PFSK-1 (cell line): ENCODE measurements around the gene NSRP1.

Source experiments
- FOXP2 ChIP-seq: optimal IDR thresholded peaks from 2 replicates; pipeline ENCODE3; 2011; ENCODE audit warnings: borderline replicate concordance, control low read depth, inconsistent platforms; ENCODE audit not compliant: insufficient read depth; ENCODE audit errors: extremely low read length, extremely low read depth
- POLR2AphosphoS5 ChIP-seq: IDR thresholded peaks from 2 replicates; pipeline ENCODE4 v1.6.1; 2012; ENCODE audit warnings: low read depth, mild to moderate bottlenecking, control low read depth, low read length, moderate library complexity
- SIN3A ChIP-seq: IDR thresholded peaks from 2 replicates; pipeline ENCODE4 v1.6.1; 2012; ENCODE audit warnings: mild to moderate bottlenecking, low read length, moderate library complexity, borderline replicate concordance; ENCODE audit not compliant: insufficient read depth
- TAF1 ChIP-seq: IDR thresholded peaks from 2 replicates; pipeline ENCODE4 v1.6.1; 2012; ENCODE audit warnings: low read length, control low read depth, borderline replicate concordance; ENCODE audit not compliant: insufficient read depth
- TF ChIP-seq, protein P1 (sequence below), 2 experiments: IDR thresholded peaks; 2 replicates each; pipeline versions ENCODE4 v1.6.1 to v1.8.0; 2011 to 2012; ENCODE audit warnings: low read depth in 2 of 2, low read length in 2 of 2, control low read depth in 1 of 2, inconsistent platforms in 1 of 2, mild to moderate bottlenecking in 1 of 2, moderate library complexity in 1 of 2; ENCODE audit not compliant: insufficient read depth in 1 of 2

Gene NSRP1

DNA sequence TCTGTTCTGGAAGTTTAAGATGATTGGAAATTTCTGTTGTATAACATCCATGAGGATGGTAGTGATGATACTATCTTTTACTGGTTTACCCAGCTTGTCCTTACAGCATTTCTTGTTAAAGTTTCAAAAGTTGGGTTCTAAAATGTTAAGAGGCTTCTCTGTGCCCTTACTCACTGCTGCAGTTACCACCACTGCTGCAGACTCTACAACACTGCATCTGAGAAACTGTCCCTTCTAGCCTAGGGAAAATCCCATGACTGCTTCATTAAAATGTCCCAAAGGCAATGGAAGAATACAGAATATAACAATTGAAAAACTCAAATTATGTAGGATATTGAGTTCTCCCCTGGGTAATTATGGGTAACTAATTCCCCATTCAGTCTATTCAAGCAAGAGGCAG lies 3.8 kb upstream of the NSRP1 start:
- TF ChIP-seq TAF1 (no peak), POLR2AphosphoS5 (no peak), SIN3A (no peak), FOXP2 (no peak)
- TF ChIP-seq, protein P1, sequence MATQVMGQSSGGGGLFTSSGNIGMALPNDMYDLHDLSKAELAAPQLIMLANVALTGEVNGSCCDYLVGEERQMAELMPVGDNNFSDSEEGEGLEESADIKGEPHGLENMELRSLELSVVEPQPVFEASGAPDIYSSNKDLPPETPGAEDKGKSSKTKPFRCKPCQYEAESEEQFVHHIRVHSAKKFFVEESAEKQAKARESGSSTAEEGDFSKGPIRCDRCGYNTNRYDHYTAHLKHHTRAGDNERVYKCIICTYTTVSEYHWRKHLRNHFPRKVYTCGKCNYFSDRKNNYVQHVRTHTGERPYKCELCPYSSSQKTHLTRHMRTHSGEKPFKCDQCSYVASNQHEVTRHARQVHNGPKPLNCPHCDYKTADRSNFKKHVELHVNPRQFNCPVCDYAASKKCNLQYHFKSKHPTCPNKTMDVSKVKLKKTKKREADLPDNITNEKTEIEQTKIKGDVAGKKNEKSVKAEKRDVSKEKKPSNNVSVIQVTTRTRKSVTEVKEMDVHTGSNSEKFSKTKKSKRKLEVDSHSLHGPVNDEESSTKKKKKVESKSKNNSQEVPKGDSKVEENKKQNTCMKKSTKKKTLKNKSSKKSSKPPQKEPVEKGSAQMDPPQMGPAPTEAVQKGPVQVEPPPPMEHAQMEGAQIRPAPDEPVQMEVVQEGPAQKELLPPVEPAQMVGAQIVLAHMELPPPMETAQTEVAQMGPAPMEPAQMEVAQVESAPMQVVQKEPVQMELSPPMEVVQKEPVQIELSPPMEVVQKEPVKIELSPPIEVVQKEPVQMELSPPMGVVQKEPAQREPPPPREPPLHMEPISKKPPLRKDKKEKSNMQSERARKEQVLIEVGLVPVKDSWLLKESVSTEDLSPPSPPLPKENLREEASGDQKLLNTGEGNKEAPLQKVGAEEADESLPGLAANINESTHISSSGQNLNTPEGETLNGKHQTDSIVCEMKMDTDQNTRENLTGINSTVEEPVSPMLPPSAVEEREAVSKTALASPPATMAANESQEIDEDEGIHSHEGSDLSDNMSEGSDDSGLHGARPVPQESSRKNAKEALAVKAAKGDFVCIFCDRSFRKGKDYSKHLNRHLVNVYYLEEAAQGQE (IDR thresholded peaks at IDR 0.05; ENCODE audit: insufficient read depth in 1 of 2, low read depth in 2 of 2, low read length in 2 of 2), result no peak

DNA sequence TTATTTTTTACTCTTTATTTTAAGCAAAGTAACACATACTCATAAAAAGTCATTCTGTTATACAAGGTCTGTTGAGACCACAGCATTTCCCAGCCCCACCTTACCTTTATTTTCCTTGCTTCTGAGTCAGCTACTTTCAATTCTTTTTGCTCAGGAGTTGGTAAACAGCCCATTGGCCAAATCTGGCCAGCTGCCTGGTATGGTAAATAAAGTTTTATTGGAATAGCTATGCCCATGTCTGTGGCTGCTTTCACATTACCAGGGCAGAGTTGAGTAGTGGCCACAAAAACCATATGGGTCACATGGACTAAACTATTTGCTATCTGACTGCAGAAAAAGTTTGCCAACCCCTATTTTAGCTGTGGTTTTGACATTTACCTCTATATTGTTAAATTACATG lies 3.4 kb upstream of the NSRP1 start:
- TF ChIP-seq POLR2AphosphoS5, result no peak
- TF ChIP-seq, protein P1 (IDR thresholded peaks at IDR 0.05; ENCODE audit: insufficient read depth in 1 of 2, low read depth in 2 of 2, low read length in 2 of 2), result no peak
- TF ChIP-seq FOXP2, result no peak
- no peak for TF ChIP-seq SIN3A
- no peak for TF ChIP-seq TAF1

DNA sequence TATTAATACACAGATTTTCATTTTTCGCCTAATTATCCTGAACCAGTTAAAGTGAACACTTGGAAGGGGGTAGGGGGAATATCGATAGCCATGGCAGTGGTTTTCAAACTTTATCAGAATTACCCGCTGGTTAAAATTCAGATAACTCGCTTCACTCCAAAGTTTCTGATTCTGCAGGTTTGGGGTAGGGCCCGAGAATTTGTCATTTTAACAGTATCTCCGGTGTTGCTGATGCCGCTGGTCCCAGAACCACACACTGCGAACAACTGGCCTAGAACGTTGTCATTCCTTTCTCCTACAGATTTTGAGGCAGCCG lies 313 bp upstream of the NSRP1 start:
- no peak for TF ChIP-seq FOXP2
- TF ChIP-seq, protein P1 (IDR thresholded peaks at IDR 0.05; ENCODE audit: insufficient read depth in 1 of 2, low read depth in 2 of 2, low read length in 2 of 2), result no peak
- no peak for TF ChIP-seq TAF1
- no peak for TF ChIP-seq POLR2AphosphoS5
- no peak for TF ChIP-seq SIN3A

DNA sequence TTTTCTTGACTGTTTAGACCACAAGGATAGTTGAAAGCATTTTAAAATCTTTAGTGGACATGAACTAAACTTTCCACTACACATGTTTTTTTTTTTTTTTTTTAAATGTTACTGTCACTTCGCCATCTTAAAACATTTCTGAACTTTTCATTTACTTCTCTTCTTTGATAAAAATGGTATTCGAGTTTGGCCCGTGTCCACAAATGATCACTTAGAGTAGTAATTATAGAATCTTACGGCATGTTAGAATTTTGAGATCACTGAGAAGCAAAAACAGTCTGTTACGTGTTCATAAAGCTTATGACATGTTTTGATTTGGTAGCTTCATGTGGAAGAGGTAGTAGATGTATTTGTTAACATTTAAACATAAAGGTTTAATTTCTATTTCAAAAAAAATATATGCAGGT lies 1.1 kb downstream of the NSRP1 start:
- no peak for TF ChIP-seq TAF1
- no peak for TF ChIP-seq SIN3A
- TF ChIP-seq FOXP2, result no peak
- TF ChIP-seq, protein P1 (IDR thresholded peaks at IDR 0.05; ENCODE audit: insufficient read depth in 1 of 2, low read depth in 2 of 2, low read length in 2 of 2), result no peak
- TF ChIP-seq POLR2AphosphoS5, result no peak

DNA sequence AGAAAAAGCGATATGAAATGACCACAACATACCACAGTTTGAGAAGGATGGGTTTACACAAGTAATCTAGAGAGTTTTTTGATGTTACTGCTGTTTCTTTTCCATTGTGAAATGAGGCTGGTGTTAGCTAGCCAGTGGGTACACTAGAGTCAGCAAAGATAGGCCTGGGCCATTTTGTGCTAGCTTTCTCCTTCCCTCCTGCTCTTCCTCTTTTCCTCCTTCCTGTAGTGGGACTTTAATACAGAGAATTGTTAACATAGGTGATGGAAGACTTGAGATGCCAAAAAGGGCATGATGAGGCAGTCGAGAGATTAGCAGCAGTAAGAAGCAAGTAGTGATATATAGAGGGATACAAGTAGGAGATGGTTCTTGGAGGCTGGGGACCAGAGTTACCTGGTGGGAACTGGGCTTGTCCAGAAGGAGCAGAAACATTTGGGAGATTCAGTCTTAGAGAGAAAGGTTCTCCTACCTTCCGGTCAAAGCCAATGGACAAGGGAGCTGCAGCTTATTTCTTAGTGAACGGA lies 7.7 kb downstream of the NSRP1 start:
- TF ChIP-seq TAF1 (no peak), SIN3A (no peak), POLR2AphosphoS5 (no peak)
